Thyroid gland (tissue), 4 donors: ENCODE results near the gene SLC10A3.

Experiments used
- CTCF ChIP-seq, 6 experiments: fragments of 200-600 bp in 3 of 6; fragments of 450-650 bp in 3 of 6; sonication (generic) in 3 of 6; IDR thresholded peaks; one replicate each; pipeline ENCODE4 v1.5.1; 2016 to 2019; ENCODE audit warnings: antibody characterized with exemption in 6 of 6, mild to moderate bottlenecking in 2 of 6, inconsistent platforms in 1 of 6, moderate library complexity in 1 of 6
- POLR2A ChIP-seq, 2 donors: fragments of 450-650 bp; IDR thresholded peaks; one replicate each; pipeline ENCODE4 v1.6.1; 2017; ENCODE audit warnings: antibody characterized with exemption in 2 of 2, mild to moderate bottlenecking in 2 of 2, moderate library complexity in 1 of 2

GRCh38 chrX:154489182-154489581 lies 1.2 kb downstream of the SLC10A3 start:
- TF ChIP-seq CTCF (IDR thresholded peaks at IDR 0.05) (no peak), POLR2A (IDR thresholded peaks at IDR 0.05) (no peak)
